Cortex of kidney (tissue), 1 donor: Measurements from ENCODE around the gene NOS3.
"Not testable (repeated sequence)": the region's sequence is repeated elsewhere in the genome, so short reads cannot be mapped to it uniquely, and the experiment has no call there.

ENCODE experiments used
- DNase-seq: peaks from one replicate; lab custom pipeline; 2025; lab: John Stamatoyannopoulos, UW

Gene NOS3

DNA sequence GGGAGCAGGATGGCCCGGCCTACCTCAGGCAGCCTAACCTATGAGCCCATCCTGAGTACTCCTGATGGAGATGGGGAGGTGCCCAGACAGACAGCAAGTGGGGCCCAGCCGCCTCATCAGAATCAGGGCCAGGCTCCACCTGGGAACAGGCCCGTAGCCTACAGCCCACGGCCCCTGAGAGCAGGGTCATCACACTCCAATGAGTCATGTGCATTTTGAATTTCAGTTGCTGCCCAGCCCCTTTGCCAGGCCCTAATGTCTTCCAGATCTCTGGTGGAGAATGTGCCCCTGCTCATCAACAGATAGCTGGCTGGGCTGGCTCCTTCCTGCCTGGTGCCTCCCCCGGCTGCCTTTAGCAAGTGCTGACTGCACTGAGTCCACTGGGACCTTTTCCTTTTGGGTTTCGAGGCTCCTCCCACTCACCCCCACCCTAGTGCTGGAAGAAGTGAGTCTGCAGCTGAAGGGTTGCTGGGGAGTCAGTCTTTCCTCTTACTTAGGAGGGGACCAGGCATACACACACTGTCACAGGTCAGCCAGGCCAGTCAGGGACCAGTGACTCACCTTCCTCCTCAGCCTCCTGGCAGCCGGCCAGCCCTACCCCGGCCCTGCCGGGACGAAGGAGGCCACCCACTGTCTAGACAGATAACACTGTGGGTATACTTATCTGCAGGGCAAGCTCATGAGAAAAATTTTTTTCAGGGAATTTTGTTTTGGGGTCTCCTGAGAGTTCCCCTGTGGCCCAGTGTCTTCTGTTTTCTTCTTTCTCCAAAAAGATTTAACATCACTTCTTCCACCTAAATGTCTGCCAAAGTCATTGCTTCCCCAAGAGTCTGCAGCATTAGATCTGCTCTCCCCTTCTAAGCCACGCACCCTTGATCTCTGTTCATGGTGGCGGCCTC is 48.4 kb downstream of the NOS3 start:
- DNase-seq = no peak

DNA sequence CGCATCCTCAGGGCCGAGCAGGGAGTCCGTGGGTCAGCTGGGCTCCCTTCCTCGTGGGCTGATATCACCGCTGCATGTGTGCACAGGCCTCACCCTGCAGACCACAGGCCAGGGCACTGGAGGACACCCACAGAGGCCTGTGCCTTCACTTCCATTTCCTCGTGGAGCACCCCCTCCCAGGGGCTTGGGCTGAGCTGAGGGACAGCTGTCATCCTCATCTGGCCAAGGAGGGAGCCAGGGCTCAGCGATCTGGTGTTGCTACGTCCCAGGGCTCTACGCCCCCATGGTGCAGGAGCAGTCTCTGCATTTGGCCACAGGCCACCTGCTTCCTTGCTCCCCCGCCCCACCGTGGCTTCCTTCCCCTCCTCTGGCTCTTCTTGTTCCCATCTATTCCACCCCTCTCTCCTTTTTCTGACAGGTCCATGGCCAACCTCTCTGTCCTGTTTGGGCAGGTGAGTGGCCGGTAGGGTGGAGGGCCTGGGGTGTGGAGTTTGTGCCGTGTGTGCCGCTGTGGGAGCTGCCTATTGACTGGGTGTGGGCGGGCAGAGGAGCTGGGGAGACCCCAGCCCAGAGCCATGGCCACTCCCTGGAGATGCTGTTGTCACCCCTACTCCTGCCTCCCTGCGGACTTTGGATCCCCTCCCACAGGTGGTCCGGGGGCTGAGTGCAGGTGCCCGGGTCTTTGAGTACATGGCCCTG is 49.2 kb downstream of the NOS3 start:
- DNase-seq = no peak

DNA sequence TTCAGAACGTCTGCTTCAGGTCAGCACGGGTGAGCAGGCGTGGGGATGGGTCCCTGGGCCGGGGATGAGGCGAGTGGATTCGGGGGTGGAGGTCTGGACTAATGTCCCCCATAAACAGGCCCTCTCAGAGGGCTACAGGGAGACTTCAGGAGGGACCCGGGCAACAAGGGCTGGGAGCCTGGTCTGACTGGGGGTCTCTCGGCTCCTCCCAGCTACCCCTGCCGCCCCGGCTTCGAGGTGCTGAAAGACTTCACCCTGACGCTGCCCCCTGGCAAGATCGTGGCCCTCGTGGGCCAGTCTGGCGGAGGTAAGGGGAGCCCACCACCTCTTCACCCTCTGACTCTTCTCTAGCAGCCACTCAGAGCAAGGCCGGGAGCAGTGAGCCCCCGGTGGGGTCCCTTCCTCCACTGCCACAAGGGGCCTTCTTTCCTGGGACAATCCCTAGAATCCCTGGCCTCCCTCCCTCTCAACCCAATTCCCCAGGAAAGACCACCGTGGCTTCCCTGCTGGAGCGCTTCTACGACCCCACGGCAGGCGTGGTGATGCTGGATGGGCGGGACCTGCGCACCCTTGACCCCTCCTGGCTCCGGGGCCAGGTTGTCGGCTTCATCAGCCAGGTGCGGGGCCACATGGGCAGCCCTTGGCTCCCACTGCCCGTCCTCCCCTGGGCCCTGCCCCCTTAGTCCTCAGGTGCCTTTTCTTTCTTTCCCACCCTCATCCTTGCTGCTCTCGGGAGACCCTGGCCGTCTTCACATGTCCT is 50.0 kb downstream of the NOS3 start:
- no peak for DNase-seq

DNA sequence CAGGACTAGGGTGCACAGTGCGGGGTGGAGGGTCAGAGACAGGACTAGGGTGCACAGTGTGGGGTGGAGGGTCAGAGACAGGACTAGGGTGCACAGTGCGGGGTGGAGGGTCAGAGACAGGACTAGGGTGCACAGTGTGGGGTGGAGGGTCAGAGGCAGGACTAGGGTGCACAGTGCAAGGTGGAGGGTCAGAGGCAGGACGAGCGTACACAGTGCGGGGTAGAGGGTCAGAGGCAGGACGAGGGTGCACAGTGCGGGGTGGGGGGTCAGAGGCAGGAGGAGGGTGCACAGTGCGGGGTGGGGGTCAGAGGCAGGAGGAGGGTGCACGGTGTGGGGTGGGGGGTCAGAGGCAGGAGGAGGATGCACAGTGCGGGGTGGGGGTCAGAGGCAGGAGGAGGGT is 52.6 kb downstream of the NOS3 start:
- not testable (repeated sequence) for DNase-seq

DNA sequence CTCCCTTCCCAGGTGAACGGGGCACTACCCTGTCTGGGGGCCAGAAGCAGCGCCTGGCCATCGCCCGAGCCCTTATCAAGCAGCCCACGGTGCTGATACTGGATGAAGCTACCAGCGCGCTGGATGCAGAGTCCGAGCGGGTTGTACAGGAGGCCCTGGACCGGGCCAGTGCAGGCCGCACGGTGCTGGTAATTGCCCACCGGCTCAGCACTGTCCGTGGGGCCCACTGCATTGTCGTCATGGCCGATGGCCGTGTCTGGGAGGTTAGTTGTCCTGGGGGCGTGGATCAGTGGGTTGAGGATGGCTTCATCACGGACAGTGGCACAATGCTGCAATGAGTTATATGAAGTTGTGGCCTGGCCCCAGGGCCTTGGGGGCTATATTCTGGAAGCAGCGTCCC is 53.1 kb downstream of the NOS3 start:
- DNase-seq = no peak

DNA sequence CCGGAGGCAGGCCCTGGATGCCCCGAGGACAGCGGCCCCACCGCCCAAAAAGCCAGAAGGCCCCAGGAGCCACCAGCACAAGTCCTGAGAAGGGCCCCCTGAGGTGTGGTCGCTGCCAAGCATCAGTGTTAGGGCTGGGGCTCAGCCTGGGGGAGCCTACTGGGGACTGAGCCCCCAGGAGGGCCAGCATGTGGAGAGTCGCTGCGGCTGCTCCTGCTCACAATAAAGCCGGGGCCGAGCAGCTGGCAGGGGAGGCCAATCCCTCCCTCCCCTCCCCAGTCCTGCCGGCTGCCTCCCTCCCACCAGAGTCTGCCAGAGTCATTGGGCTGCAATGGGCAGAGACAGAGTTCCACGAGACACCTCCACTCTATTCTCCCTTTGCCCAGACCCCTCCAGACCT is 54.4 kb downstream of the NOS3 start:
- no peak for DNase-seq

DNA sequence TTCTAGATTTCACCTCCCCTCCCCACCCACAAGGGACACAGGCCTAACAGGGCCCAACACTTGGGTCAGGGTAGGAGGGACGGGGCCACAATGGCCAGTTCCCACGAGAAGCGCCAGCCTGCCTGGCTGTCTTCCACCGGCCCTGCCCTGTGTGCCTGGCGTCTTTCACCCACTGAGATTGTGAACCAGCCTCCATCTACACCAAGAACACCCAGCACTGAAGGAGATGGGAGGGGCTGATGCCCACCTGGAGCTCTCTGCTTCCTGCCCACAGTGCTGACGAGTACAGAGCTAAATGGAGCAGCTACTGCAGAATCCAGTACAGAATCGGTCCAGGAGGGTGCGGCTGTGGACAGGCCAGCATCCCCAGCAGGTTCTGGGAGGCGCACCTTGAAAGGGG is 55.1 kb downstream of the NOS3 start:
- no peak for DNase-seq

DNA sequence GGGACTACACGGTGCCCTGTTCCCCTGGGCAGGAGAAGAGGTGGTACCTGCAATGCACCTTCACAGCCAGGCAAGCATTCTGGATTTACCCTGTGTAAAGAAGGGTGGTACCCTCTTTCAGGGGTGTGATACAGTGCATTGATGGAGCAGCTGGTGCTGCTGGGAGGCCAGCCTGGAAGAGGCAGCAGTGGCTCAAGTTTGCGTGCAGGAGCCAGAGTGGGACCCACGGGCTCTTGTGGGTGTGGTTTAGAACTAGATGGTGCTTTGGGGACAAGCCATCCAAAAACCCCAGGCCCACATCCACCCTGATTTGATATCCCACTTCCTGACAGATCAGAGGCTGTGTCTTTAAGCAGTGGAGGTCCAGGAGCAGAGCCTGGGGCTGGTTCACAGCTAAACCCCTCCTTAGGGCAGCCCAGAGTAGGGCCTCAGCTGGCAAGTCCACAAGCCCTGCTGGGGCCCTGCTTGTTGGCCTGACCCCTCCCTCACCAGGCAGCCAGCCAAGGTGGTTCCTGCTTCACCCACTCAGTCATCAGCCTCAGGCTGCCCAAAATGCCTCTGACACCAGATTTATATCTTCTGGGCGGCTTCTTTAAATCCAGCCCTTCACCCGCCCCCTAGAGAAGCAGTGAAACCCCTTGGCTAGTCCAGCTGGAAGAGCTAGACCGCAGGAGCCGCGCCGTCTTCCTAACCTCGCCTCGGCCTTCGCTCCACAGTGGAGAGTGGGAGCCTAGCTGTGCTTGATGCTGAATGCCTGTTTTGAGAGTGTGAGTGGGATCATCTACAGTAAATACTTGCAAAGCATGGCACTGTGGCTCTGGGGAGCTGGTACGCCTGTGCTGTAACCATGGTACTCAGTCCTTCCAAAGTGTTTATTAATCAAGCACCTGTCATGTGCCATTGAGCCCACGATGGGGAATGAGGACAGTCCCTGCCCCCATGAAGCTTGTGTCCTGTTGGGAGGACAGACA is 56.1 kb downstream of the NOS3 start:
- no peak for DNase-seq

DNA sequence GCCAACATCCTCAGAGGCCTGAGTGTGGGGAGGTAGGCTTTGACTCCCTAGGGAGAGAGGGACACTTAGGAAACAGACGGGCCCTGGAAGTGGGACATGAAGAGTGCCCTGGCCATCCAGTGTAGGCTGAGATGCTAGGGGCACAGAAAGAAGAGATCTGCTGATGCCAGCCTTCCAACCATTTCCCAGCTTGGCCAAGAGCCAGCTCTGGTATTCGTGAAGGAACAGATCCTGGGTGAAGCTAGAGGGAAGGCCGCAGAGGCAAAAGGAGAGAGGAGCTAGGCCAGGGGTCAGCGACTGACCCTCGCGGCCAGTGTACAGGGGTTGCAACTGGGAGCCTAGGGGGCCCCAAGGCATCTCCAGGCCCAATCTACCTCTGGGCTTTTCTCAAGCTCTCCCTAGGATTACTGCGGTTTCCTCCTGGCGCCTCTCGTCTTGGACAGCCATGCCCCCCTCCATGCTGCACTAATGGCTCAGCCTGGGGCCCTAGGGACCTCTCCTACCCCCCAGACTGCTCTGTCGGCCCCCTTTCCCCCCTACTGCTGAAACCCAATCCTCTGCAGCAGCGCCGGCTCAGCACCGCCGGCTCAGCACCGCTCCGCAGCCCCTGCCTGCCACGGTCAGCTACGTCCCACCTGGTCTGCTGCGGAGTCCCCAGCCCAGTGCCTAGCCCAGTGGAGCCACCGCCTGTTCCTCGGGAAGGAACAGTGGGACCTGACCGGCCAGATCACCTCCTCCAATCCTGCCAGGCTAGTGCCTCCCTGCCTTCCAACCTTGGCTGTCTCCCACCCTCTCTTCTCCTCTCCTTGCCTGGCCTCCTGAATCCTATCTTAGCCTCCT is 57.4 kb downstream of the NOS3 start, which contains the start of gene ASIC3:
Gene ASIC3 (plus strand): TSS at position 556 of the 840 bp plus-strand sequence. CDS start 355 bp downstream, outside the sequence.
- DNase-seq = no peak

DNA sequence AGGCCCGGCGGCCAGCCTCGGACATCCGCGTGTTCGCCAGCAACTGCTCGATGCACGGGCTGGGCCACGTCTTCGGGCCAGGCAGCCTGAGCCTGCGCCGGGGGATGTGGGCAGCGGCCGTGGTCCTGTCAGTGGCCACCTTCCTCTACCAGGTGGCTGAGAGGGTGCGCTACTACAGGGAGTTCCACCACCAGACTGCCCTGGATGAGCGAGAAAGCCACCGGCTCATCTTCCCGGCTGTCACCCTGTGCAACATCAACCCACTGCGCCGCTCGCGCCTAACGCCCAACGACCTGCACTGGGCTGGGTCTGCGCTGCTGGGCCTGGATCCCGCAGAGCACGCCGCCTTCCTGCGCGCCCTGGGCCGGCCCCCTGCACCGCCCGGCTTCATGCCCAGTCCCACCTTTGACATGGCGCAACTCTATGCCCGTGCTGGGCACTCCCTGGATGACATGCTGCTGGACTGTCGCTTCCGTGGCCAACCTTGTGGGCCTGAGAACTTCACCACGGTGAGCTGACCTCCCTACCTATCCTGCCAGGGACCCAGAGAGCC is 58.2 kb downstream of the NOS3 start:
- no peak for DNase-seq

DNA sequence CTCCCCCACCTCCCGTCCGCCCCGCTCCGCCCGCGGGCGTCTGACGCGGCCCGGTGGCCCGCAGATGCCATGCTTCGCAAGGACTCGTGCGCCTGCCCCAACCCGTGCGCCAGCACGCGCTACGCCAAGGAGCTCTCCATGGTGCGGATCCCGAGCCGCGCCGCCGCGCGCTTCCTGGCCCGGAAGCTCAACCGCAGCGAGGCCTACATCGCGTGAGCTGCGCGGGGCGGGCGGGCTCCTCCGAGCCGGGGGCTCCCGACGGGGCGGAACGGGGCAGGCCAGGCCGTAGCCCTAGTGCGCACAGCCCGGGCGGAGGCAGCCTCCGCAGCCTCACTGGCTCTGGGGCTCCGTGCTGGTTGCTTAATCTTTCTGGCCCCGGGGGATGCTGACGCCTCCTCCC is 60.3 kb downstream of the NOS3 start:
- no peak for DNase-seq

DNA sequence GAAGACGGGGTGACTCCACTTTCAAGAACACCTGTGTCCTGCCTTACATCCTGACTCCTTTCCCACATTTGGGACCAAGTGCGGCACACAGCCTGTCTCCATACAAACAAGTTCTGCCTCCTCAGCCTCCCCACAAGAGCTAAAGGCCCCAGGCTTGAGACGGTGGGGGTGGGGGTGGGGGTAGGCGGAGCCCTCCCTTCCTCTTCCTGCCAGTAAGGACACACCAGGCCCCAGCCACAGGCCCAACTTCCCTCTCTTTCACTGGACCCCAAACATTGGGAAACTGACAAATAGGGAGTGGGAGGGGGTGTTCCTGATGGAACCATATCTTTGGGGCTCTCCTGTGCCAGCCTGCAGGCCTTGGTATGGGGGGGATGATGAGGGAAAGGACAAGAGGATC is 62.3 kb downstream of the NOS3 start:
- DNase-seq = no peak

DNA sequence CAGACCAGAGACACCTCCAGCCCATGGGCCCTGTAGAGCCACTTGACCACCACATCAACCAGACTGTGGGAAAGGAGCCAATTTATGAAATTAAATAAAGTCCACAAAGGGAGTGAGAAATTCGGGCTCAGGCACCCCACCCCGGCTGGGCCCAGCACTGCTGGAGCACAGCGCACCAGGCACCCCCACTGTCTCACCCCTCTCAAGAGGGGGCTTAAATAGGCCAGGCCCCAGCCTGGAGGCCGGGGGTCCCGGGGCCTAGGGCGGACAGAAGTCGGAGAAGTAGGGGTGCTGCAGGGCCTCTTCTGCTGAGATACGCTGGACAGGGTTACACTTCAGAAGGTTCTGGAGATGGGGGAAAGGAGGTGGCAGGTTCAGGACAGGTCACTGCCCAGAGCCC is 62.9 kb downstream of the NOS3 start:
- no peak for DNase-seq

DNA sequence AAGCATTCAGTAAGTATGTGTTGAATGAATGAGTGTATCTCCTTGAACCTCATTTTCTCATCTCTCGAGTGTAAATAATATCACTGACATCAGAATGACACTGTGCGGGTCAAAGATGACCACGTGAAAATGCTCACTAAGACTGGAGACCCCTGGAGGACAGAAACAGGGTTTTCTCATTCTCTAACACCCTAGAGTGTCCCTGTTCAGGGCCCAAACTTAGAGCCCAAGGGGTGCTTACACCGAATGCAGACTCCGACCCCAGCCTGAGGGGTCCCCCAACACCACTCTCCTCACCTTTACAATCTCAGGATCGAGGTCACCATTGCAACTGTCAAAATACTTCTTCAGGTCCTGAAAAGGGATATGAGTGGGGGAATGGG is 65.5 kb downstream of the NOS3 start:
- no peak for DNase-seq

DNA sequence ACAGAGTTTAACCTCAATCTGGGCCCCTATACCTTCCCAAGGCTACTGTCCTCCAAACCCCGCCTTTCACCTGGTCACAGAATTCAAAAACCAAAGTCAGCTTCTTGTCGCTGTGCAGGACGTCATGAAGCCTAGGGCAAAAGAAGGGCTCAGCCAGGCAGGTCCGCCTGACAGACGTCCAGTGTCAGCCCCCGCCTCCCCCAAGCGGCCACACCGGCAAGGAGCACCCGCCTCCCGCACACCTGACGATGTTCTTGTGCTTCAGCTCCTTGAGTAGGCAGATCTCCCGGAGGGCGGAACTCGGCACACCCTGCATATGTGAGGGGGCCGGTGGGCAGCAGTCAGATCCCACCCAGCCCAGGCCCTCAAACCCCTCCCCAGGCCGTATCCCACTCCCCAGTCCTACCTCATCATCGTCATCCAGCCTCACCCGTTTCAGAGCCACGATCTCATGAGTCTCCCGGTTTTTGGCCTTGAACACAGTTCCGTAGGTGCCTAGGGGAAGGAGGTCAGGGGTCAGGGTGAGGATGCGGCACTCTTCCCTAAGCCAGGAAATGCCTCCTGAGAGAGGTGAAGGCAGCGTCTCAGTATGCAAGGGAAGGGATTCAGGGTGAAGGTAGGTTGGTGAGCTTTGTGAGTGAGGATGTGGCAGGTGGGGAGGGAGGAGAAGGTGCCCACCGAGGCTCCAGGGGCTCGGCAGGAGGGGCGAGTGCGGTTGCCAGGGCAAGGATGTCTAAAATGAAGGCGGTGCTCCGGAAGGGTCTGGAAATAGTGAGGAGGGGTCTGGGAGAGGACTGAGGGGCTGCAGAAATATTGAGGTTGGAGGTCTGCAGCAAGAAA is 66.1 kb downstream of the NOS3 start:
- no peak for DNase-seq

DNA sequence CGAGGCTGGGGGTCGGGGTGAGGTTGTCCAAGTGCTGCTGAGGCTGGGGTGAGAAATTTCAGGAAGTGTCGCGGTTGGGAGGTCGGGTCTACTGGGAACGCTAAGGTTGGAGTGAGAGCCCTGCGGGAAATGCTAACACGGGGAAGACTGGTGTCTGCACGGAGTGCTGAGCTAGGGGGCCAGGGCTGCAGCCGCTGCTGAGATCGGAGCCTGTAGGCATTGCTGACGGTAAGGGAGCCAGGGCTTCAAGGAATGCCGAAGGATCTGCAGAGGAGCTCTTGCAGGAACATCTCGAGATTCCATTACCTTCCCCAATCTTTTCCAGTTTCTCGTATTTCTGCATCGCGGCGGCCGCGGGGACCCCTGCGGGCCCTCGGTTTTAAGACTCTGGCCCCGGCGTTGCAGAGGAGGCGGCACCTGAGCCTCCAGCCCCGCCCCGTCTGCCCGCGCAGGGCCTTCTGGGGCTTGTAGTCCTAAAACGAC is 66.7 kb downstream of the NOS3 start, which contains the start of gene CDK5:
Gene CDK5 (minus strand): TSS at position 392 of the 483 bp plus-strand sequence. CDS start 49 bp downstream, at position 343.
- no peak for DNase-seq

DNA sequence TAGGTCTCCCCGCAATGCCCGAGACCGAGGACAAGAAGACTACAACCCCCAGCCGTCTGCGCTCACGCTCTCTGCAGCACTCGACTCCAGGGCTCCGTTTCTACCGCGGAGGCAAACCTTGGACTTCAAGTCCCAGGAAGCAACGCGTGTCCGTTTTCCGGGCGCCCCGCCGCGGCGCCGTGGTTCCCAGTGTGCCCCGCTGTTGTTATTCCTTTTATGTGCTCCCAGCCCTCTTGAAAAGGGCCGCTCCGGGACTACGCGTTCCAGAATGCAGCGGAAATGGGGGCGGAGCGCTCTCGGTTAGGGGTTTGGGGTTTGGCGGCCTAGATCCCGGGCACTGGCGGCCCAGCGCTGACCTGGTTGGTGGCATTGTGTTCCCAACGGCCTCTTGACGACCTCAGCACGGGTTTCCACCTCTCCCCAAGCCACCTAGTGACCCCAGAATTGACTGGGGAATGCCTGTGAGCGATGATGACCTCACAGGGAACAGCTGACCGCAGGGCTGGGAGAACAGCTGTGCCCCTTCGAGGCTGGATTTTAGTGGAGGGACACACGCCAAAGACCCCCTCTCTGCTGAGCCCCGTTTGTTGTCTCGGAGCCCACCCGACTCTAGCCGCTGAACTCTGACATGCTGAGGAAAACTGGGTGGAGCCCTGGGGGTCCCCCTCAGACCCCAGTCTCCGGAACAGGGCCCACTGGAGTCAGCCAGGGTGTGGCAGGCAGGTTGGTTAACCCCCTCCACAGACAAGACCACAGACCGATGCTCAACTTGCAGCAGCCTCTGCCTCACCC is 67.4 kb downstream of the NOS3 start:
- peak; percentile 48 for DNase-seq

DNA sequence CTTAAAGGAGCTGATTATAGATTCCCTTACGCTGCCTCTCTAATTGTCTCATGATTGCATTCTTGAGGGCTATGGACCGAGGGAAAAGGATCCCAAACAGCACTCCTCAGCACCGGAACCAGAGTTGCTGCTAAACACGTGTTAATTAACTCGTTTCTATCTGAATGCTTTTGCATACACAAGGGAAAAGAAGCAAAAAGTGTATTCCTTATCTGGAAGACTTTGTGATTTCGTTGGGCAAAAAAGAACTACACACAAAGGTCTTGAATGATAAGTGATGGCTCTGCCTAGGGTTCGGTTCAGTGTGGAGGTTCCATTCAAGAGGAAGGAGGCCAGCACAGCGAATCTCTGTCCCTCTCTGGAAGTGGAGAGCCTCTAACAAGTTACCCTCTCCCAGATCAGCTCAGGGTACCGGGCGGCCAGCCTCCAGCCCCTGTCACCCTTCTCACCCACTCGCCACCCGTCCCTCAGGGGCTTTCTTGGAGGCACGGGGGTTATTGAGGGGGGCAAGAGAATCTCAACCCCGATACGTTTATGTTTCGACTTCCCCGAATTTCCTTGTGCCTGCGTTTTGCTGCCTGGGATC is 68.1 kb downstream of the NOS3 start:
- DNase-seq = no peak
